HG03139 (cell line): Measurements from ENCODE around the gene EXOC4.
"Not testable (repeated sequence)": the region's sequence is repeated elsewhere in the genome, so short reads cannot be mapped to it uniquely, and the experiment has no call there.

Experiments
- ATAC-seq: cut with Tn5 transposase; IDR thresholded peaks from one replicate; pipeline ENCODE4 v1.9.1; 2021; ENCODE audit not compliant: unreplicated experiment

The EXOC4 gene

DNA sequence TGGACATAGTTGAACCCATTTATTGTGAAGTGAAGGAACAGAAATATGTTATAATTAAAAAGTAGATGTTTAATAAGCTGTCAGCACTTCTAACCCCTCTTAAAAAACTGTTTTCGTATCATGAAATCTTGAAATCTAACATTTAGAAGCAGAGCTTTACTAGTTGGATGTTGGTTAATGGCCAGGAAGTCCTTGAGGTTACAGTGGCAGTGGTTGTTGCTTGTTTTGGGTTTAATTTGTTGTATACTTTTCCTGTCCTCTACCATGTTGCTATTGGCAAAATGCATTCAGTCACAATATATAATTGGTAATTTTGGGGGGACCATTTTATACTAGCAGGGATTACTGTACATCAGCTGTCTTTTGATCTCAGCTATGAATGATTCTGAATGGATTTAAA lies 60.7 kb downstream of the EXOC4 start:
- ATAC-seq = no peak

DNA sequence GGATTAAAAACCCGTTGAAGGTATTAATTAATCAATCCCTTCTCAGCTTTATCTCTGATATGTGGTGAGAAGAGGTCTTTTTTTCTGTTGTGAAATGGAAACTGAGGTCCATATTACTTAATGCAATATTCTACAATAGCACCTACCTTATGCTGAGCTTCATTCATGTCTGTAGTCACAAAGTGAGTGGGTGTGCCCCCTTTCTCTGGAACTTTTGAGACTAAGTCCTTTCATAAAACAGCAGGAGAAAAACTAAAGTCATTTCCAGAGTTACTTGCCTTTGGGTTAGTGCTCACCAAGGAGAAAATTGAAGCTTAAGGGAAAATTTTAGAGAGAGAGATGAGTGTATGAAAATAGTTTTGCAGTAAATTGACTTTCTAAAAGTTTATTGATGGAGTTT lies 61.2 kb downstream of the EXOC4 start:
- ATAC-seq = no peak

DNA sequence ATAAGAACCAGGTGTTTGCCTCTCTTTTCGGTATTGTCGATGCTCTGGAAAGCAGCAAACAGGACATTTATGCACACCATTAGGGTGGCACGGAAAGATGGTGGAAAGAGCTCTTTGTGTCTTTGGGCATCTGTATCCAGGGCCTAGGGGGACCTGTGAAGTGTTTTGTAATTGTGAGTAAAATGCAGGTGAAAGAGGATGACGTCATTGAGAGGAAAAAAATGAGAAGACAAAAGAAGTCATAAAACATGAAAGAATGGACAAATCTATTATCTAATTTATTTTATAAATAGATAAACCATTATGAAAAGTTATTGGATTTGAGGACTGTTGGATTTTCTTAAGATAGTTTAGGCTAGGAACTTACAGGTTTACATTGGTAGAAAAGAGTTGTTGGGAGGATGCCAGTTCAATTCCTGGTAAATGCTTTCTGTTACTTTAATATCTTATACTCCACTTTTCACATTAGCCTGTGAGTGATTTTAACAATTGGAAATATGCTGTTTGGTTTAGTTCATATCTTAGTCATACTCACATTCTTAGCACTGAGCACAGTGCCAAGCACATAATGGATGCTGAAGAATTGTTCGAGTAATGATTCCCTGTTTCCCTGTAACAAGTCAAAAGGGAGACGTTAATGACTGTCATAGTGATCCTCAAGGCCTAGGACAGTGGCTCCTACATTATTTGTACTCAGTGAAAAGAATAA lies 62.6 kb downstream of the EXOC4 start:
- no peak for ATAC-seq

DNA sequence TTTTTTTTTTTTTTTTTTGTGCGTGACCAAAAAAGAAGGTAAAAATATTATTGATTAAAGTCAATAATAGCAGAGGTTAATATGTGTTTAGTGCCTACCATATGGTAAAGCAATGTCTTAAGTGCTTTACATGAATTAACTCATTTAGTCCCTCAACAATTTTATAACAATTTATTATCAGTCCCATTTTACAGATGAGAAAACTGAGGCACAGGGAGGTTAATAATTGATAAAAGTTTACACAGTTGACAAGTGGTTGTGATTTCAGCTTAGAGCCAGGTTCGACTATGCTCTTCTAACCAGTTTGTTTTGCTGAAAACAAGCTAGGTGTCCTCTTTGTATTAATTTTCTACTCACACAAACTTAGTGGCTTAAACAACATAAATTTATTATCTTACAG lies 67.0 kb downstream of the EXOC4 start:
- ATAC-seq = no peak

DNA sequence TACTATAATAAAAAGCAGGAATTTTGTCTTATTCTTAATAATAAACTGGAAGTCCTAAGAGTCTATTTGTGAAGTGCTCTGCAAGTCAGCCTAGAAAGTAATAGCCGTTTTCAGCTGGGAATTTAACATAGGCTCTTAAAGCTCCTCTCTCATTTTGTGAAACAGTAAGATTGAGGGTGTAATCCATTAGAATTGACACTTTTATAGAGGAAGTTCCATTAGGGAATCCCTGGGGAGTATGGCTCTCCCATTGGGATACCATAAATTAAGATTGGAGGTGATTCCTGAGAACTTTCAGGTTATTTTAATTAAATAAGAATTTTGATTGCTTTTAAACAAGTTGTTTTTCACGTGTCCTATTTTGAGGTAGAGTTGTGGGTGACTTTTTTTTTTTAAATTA lies 68.0 kb downstream of the EXOC4 start:
- ATAC-seq = no peak

DNA sequence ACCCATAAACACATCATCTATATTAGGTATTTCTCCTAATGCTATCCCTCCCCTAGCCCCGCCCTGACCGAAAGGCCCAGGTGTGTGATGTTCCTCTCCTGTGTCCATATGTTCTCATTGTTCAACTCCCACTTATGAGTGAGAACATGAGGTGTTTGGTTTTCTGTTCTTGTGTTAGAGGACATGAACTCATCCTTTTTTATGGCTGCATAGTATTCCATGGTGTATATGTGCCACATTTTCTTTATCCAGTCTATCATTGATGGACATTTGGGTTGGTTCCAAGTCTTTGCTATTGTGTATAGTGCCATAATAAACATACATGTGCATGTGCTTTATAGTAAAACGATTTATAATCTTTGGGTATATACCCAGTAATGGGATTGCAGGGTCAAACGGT lies 68.5 kb downstream of the EXOC4 start:
- ATAC-seq = not testable (repeated sequence)

DNA sequence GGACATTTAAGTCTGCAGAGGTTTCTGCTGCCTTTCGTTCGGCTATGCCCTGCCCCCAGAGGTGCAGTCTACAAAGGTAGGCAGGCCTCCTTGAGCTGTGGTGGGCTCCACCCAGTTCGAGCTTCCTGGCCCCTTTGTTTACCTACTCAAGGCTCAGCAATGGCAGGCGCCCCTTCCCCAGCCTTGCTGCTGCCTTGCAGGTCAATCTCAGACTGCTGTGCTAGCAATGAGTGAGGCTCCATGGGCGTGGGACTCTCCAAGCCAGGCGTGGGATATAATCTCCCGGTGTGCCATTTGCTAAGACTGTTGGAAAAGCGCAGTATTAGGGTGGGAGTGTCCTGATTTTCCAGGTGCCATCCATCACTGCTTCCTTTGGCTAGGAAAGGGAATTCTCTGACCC lies 73.9 kb downstream of the EXOC4 start:
- ATAC-seq = not testable (repeated sequence)

DNA sequence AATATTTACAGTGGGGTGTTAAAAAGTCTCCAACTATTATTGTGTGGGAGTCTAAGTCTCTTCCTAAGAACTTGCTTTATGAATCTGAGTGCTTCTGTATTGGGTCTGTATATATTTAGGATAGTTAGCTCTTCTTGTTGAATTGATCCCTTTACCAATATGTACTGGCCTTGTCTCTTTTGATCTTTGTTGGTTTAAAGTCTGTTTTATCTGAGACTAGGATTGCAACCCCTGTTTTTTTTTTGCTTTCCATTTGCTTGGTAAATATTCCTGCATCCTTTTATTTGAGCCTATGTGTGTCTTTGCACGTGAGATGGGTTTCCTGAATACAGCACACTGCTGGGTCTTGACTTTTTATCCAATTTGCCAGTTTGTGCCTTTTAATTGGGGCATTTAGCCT lies 75.1 kb downstream of the EXOC4 start:
- not testable (repeated sequence) for ATAC-seq

DNA sequence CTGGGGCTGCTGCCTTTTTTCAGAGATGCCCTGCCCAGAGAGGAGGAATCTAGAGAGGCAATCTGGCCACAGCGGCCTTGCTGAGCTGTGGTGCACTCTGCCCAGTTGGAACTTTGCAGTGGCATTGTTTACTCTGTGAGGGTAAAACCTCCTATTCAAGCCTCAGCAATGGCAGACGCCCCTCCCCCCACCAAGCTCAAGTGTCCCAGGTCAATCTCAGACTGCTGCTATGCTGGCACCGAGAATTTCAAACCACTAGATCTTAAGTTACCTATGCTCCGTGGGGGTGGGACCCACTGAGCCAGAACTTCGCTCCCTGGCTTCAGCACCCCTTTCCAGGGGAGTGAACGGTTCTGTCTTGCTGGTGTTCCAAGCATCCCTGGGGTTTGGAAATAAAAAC lies 77.2 kb downstream of the EXOC4 start:
- no peak for ATAC-seq

DNA sequence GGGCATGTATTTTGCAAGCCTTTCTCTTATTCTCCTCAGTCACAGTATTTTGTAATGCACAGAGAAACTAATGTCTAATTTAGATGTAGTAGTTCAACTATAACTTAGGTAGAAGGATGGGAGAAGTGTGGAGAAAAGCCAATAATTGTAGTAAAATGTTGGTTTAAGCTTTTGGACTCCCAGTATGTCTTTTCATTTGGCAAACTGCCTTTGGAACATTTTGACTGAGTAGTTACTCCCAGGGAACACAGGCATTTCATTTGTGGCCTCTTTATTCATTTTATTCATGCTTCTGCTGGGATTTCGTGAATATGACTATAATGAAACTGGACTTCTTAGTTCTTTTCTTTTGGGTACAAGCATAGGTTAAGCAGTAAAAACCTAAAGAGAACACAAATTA lies 79.0 kb downstream of the EXOC4 start:
- ATAC-seq = no peak

DNA sequence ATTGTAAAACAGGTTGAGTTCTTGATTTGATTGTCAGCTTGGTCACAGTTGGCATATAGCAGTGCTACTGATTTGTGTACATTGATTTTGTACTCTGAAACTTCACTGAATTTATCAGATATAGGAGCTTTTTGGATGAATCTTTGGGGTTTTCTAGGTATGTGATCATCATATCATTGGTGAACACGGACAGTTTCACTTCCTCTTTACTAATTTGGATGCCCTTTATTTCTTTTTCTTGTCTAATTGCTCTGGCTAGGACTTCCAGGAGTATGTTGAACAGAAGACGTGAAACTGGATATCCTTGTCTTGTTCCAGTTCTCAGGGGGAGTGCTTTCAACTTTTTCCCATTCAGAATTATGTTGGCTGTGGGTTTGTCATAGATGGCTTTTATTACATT lies 86.9 kb downstream of the EXOC4 start:
- ATAC-seq = no peak

DNA sequence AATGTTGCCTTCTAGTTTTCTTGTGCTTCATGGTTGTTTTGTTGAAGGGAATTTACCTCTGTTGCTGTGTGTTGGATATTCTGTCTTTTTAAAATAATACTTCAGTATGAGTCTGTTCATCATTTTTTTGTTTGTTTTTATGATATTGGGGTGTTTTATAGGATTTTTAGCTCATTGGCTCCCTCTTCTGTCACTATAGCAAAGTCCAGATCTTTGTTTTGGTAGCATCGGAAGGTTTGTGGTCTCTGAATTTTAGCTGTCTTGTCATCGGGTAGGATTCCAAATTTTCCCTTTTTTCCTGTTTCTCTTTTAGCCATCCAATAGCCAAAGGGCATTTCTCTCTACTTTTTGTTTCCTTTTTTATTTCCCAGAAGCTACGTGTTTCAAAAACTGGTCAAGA lies 91.4 kb downstream of the EXOC4 start:
- ATAC-seq = no peak

DNA sequence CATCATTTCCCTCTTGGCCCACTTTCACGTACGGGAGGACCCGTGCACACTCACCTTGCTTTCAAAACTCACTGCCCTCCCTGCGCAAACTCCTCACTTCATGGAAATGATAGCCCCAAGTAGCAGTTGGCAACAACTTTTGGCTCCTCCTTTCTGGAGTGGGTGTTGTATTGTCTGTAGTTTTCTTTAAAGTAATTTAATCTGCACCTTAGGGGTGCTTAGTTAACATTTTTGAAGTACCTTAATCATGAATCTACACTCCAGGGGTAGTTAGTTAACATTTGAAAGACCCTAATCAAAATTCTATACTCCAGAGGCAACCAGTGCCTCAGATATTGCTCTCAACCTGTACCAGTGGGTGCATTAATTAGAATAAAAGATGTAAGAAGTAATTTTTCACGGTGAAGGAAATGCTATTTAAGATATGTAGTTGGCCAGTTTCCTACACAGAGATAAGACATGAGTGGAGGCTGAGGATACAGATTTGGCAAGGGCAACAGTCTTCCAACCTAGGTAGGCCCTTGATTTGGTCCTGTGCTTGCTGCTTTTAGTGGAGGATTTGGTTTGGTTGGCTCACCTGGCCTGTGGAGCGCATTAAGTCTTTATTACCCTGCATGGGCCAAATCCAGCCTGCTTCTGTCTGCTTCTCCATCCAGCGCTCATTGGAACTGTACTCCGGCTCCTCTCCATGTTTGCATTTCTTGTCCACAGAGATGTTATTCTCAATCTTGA lies 93.0 kb downstream of the EXOC4 start:
- ATAC-seq = no peak

DNA sequence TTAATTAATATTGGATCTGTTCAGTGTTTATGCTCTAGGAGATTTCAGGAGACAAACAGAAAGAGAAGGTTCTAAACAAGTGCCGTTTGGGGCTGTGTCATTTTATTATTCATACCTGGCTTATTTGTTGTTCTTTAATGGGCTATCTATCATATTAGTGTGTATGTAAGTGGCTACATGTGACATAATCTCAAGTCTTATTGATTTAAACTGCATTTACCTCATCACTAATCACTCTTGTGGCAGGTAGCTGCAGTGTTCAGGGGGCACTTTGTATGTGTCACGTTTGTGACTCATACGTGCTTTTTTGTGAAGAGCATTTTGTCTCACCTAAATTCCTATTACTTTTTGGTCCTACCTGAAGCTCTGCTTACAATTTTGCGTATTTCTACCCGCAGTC lies 95.4 kb downstream of the EXOC4 start:
- no peak for ATAC-seq

DNA sequence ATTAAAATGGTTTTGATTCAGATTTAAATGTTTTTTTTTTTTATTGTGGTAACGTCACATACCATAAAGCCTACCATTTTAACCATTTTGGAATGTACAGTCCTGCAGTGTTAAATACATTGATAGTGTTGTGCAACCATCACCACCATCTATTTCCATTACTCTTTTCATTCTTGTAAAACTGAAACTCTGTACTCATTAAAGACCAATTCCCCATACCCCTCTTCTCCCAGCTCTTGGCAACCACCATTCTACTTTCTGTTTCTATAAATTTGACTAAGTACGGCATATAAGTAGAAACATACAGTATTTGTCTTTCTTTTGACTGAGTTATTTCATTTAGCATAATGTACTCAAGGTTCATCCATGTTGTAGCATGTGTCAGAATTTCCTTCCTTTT lies 96.2 kb downstream of the EXOC4 start:
- ATAC-seq = no peak

DNA sequence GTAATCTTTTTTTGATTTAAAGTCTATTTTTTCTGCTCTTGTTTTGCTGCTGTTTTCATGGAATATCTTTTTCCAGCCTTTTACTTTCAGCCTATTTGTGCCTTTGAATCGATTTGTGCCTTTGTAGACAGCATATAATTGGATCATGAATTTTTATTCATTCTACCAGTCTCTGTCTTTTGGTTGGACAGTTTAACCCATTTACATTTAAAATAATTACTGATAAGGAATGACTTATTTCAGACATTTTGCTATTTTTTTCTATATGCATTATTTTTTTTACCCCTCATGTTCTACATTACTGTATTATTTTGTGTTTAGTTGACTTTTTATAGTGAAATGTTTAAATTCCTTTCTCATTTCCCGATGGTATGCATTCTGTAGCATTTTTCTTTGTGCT lies 99.6 kb downstream of the EXOC4 start:
- no peak for ATAC-seq

DNA sequence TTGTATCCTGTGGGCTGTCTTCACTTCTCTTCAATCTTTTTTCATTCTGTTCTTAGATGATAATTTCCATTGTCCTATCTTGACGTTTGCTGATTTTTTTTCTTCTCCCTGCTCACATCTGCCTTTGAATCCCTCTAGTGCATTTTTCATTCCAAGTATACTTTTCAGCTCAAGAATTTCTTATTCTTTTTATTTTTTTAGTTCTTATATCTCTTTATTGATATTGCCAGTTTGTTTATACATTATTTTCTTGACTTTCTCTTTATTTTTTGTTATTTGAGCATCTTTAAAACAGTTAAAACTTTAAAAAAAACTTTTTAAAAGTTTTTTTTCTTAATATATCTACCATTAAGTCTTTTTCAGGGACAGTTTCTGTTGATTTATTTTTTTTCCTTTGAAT lies 100.9 kb downstream of the EXOC4 start:
- no peak for ATAC-seq

DNA sequence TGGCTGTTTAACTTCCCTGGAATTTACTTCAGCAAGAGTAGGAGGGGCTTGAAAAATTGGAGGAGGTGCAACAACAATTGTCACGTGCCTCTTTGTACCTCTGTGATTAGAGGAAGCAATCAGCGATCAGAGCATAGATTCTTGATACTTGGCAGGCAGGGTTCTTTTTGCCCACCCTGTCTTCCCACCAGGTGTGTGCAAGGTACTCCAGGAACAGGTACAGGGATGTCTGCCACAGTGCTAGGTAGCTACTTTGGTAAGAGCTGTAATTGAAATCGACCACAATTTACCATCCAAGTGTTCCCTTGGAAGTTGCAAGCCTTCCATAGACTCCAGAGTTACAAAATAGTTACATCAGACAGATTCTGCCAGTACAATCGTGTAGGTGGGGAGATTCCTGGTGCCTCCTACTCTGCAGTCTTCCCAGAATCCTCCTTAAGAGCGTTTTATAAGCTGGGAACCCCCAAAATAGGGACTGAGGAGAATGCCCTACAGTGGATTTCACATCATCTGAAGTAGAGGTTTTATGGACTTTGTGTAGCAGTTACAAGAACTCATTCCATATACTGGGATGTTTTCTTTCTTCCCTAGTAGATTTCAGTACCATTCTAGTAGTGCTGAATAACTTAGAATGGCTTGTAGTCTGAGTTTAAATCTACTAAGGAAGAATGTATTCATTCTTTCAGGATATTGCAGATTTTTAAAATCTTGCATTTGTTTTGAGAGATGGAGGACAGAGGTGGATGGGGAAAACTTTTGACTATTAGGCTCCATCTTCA lies 101.9 kb downstream of the EXOC4 start:
- ATAC-seq = no peak

DNA sequence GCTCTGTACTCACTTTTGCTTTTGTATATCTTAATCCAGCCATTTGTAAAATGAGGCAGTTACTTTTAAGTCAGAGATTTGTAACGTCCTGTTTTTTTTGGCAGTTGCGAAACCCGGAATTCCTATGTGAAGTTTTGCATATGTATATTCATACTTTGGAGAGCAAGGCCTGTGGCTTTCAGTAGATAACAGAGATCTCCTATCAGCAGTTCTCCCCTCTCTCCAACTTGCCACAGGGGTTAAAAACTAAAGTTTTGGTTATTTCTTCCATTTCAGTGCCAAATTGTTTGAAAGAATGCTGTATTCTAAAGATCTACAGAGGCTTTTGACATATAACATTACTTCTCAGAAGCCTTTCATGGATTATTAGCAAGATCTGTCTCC lies 102.4 kb downstream of the EXOC4 start:
- no peak for ATAC-seq

DNA sequence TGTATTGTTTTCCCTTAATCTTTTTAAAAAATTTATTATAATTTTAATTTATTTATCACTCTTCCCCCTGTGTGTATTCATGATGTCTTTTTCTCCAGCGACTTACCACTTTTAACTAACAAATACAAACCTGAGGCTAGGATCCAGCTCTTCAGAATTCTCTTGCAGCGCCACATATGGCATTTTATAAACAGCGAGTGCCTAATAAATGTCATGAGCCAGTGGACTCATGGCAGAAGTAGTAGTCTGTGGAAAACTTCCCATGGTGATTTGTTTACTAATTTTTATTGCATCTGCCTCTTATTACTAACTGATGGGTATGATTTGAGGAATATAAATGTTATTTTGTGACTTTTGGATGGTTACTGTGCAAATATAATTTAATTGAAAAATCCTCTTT lies 102.9 kb downstream of the EXOC4 start:
- ATAC-seq = no peak

DNA sequence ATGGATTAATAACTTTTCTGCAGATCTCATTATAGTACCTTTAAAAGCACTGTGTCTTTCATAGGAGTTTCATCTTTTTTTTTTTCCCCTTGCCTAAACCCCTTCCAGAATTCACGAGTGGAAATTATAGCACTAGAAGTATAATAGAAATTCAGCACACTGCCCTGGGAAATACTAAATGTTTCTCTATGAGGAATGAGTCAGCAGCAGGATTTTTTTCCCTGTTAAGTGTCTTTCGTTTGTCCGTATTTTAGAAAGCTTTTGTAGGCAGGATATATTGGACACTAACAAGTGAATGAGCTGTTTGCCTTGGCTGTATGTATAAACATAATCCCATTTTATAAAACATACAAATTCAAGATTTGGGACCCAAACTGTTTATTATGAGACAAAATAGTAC lies 105.8 kb downstream of the EXOC4 start:
- no peak for ATAC-seq

DNA sequence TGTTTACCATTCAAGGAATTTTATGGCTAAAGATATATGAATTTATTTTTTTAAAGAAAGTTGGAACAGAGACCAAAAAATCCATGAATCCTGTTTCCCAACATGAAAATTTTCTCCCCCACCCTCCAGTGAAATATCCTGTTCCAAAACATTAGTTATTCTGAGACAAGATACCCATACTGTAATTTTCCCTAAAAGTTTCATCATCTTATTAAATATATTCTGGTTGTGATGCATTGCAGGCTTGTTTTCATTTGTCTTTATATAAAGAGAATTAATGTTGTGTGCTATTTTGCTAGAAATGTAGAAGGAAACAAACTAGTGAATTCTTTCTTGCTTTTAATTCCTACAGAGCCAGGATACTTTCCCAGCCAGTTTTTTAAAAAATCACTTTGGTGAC lies 106.6 kb downstream of the EXOC4 start:
- ATAC-seq = no peak
